HUDEP-2 (cell line): Measurements from ENCODE around the gene BTRC.

Experiments
- DNase-seq, 76 experiments: peaks; one replicate each; lab custom pipeline; 2025; ENCODE audit not compliant: unreplicated experiment in 76 of 76; lab: John Stamatoyannopoulos, UW

BTRC gene

DNA sequence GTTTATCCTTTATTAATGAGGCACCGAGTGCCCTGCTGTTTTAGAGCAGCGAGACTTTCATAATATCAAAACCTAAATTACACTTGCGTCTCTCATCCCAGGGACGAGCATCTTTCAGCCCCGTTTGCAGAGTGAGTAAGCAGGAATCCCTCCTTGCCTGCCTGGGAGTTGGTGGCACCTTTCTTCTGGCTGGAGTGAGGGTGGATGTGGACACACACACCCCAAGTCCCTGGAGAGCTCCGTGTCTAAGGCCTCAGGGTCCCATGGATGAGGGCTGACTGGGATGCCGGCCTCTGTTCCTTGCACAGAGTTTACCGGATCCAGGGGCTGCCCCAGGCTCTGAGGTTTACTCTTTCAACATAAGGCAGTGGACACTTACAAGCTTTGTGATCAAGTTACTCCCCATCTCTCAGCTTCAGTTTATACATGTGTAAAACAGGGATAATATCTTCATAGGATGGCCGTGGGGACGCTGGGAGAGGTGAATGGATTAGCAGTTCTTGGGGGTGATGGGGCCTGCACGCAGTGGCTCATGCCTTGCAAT lies 209.6 kb downstream of the BTRC start:
- DNase-seq: no peak

DNA sequence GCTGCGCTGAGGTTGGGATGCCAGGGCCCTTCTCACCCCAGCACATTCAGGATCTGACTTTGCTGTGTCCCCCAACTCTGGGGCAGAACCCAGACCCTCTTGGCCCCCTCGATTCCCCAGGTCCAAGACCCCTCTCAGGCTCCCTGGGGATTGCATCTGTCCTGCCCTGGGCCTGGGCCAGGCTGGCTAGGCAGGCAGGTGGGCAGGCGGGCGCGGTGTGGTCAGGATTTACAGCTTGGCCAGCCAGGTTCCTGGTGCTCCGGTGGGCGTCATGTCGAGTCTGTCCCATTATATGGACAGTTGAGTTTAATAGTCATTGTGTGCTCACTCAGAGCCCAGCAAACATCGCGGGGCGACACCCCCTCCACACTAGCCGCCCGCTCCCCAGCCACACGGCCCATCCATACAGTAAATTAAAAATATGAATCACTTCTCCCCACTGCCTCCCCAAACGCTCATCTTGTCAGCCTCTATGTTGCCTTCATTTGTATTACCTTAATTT lies 210.6 kb downstream of the BTRC start:
- DNase-seq: no peak

DNA sequence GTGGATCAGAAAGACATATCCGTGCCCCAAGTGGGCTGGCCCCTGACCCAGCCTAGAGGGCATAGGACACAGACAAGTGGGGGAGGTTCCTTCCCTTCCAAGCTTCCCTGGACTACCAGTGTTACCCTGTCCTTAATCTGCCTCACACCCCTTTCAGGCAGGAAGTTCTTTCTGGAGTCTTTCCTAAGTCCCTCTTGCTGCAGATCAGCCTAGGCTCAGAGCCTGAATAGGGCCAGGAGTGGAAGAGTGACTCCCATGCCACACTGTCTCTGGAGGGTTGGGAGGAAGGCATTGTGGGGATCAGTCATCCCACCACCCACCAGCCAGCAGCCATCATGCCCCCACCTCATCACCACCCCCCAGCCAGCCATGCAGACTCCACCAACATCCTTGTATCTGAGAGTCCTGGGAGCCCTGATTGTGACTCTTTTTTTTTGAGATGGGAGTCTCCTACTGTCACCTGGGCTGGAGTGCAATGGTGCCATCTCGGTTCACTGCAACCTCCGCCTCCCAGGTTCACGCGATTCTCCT lies 211.5 kb downstream of the BTRC start:
- DNase-seq: no peak

DNA sequence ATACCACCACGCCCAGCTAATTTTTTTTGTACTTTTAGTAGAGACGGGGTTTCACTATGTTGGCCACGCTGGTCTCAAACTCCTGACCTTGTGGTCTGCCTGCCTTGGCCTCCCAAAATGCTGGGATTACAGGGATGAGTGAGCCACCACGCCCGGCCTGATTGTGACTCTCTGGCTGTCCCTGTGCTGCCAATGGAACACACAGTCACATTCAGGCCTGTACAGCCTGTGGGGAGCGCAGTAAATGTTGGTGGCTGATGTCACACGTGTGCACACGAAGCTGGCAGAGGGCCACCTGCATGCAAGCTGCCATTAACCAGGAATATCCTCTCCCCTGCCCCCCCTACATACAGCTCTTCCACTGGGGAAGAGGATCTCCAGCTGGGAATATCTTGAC lies 212.0 kb downstream of the BTRC start:
- DNase-seq: no peak

DNA sequence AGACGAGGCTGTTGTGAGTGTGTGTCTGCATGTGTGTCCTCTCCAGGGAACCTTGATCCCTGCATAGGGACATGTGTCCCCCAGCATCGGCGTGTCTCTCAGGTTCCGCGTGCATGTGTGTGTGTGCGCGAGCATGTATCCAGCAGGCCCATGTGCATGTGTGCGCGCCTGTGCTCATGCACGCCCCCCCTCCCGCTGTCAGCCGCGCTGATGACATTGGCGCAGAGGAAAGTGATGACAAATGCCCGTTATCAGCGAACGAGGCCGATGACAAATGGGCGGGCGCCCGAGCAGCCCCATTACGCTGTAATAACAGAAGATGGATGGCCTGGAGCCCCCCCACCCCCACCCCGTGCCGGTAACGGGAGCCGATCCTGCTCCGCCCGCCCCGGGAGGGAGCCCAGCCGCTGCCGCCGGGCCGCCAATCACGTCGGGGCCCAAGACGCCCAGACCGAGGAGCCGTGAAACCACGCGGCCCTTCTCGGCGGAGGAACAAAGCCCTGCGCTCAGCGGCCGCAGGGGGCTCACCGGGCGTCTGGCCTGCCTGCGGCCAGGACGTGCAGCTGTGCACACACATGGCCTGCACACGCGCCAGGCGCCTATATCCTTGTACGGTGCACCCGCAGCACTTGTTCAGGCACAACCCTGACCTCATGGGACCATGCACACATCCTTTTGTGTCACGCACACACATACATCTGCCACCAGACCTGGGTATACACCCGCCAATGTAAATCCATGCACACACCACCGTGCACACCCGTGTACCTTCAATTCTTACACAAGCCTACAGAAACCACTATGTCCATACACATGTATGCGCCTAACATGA lies 212.6 kb downstream of the BTRC start:
- peak in 4 of 76 experiments; percentile 9 to 33 (median 14) for DNase-seq

DNA sequence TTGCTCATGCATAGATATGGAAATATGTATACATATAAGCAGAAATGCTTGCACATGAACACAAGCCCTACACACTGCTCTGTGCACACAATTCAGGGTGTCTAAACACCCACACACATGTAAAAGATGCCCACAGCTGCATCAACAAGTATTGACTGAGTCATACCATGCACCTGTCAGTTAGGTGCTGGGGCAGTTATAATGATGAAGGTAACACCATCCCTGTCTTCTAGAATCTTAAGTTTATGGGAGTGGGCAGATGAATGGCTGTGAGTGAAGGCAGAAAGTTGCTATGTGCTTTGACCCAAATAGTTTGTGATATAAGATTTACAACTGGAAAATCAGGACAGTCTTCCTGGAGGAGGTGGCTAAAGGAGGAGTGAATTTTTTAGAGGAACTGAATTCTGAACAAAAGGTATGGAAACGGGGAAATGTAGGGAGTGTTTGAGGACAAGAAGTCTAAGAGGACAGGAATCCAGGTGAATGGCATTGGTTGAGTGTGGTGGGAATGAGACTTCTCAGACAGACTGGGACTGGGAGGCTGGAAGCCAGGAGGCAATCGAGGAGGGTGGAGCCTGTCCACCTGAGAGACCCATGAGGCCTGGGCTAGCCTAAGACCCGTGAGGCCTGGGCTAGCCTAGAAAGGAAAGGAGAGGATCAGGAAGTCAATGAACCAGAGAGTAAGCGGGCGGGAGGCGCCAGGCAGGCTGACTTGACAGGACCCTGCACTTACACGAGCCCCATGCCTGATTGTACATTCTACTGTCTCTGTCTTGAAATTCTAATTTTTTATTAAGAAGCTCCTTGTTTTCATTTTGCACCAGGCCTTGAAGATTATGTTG lies 213.4 kb downstream of the BTRC start:
- no peak for DNase-seq

DNA sequence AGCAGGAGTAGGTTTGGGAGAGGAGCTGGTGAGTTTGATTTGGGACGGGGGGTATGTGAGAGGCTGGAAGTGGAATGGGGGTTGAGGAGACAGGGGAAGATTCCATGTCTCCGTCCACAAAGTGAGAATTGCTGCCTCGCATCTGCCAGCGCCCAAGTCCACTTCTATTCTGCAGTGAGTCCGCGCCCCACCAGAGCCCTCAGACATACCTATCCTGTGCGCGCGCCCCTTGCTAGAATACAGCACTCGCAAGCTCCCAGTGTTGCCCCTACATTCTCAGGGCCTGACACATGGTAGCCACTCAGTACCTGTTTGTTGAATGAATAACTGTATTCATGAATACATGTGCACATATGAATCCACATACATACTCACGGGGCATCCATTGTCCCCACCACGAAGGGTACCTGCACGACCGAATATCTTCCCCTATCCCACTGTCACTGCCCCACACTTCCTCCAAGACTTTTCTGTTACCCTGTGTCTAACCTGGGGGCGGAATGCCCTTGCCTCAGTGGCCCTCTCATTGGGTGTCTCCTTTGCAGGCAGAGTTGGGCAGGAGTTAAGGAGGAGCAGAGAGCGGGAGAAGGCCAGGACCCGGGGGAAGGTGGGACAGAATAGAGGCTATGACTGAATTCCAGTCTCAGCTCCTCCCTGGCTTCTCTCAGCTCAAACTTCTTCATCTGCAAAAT lies 214.2 kb downstream of the BTRC start:
- DNase-seq: no peak

DNA sequence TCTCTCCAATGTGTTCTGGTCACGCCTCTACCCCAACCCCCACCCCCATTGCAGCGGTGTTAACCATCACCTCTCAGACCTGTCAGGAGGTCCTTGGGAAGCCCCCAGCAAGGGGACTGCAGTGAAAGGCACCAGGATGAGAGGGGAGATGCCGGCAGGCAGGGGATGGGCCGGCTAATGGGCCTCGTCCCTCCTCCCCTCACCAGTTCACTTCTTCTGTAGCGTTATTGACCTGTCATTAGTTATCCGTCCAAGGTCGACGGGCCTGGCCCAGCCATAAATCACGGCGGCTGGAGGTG lies 215.3 kb downstream of the BTRC start:
- no peak for DNase-seq

DNA sequence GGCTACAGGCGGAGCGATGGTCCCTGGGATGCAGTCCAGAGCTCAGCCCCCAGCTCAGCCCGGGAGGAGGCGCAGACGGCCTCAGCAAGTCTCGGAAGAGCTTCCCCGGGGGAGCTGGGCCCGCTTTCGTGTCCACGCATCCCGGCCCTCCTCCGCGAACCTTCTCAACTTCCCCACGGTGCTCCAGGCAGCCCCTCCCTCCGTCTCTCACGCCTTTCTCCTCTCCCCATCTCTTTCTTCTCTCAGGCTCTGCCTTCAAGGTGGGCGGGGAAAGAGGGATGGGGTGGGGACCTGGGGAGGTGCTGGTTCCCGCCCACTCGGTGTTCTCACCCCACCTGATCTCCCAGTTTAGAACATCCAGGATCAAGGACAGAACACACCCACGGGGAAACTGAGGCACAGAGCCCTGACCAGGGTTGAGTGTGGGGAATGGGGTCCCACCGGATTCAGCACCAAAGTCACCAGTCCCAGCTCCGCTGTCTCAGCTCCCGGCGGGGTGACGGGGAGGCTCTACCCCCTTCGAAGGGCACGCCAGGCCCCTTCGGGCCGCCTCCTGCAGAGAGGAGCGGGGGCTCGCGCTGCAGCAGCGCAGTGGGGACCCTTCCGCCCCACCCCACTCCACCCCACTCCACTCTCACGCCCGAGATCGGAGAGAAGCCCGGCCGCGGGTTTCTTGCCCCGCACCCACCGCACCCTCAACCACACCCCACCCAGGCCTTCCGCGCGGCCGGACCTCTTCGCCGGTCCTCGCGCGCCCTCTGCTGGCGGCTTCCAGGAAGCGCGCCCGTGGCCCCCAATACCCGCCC lies 215.9 kb downstream of the BTRC start:
- peak in 65 of 76 experiments; percentile 6 to 86 (median 62) for DNase-seq

DNA sequence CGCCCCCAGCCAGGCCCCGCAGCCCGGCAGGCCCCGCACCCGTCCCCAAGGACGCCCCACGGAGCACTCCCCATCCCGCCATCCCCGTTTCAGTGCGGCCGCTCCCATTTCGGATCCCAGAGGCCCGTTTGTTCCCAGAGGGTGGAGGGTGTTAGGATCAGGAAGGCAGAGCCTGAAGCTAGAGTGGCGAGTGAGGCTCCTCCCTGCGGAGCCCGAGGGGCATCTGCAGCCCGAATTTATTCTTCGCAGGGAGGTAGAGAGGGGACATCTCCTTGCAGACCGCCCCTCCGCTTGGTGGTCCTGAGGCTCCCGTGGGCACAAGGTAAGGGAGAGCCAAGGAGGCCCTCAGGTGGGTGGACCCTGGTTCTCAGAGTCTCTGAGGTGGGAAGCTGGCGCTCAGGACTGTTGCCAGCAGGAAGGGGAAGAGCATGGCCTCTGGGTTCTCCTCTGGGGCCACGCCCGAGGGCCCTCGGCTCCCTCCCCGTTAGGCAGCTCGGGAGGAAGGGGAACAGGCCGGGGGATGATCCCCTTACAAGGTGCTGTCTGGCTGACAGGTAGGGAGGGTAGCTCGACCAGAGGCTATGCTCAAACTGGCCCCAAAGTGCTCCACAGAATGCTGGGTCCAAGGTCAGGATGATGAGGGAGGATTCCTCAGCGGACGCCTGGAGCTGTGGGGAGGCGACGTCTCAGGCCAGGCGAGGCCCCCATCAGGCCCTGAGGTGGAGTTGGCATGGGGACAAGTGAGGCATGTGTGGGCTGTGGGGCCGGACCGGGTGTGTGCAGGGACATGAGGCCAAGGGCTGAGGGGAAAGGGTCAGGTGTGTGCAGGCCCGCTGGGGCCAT lies 216.7 kb downstream of the BTRC start:
- peak in 37 of 76 experiments; percentile 8 to 93 (median 43) for DNase-seq

DNA sequence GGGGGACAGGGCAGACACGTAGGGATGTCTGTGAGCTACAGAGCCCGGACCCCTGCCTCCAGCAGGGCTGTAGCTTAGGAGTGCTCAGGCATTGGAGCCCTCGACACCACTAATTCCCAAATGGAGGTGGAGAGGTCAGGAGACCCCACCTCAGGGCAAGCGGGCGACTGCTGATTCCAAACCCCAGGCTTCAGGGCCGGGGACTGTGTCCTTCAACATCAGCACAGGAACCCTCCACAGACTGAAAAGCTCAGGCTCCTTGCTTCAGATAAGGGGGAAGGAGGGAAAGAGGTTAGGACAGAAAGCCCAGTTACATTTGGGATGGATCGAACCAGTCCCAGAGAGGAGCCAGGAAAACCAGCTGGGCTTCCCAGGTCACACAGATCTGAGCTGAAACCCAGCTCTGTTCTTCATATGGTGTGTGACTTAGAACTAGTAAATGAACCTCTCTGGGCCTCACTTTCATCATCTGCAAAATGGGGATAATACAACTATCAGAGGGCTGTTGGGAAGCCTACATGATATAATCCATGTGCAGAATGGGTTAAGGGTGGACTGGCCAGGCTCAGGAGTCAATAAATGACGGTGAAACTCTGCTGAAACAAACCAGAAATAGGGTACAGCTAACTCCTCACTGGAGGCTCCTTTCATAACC lies 217.4 kb downstream of the BTRC start:
- no peak for DNase-seq

DNA sequence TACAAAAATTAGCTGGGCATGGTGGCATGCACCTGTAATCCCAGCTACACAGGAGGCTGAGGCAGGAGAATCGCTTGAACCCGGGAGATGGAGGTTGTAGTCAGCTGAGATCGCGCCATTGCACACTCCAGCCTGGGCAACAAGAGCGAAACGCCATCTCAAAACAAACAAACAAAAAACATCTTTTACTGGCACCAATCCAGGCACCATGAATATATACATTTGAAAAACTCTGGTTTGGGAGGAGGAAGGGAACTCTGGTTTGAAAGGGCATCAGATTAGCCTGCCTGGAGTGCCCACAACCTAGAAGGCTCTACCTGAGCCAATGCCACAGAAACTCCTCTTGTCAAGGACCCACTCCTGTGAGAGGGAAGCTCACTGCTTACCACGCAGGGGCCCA lies 218.2 kb downstream of the BTRC start:
- peak in 2 of 76 experiments; percentile 2 to 6 for DNase-seq

DNA sequence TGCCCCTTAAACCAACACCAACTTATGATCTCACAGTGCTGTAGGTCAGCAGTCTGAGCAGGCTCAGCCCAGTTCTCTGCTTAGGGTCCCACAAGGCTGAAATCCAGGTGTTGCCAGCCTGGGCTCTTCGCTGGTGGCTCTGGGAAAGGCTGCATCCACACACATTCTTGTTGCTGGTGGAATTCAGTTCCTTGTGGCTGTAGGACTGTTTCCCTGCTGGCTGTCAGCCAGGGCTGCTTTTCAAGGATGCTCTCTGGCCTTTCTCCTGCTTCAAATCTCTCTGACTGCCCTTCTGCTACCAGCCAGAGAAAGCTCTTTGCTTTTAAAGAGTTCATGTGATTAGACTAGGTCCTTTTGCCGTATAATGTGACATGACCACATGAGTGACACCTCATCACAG lies 218.8 kb downstream of the BTRC start:
- no peak for DNase-seq

DNA sequence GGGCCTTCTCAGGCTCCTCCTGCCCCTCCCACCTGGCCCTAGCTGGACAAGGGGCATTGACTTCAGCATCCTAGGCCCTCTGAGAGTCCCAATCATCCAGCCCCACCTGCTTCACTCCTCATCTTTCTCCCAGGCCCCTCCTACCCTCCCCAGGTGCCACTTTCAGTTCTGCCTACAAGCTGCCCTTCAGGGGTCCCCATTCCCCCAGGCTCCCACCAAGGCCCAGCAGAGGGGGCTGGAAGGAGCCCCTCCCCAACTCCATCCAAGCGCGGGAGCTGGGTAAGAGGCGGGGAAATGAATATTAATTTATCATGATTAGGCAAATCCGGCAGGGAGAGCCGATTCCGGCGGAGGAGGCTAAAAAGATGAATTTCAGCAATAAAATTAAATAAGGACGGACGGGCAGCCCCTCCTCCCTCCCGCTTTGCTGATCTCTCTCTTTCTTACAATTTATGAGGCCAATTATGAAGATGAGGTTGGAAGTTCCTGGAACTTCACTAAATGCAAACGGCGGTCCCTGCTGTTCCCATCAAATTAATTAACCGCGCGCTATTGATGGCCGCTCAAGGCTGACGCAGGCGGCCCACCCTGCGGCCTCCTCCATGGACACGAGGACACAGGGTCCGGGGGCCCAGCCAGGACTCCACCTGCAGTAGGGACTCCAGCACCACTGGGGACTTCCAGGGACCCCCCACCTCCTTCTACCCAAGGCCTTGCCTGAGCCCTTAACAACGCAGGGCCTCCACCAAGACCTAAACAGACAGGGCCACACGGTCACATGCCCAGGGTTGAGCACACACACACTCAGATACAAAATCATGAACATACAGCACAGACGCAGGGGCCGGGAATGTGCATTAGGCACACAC lies 220.2 kb downstream of the BTRC start:
- no peak for DNase-seq

DNA sequence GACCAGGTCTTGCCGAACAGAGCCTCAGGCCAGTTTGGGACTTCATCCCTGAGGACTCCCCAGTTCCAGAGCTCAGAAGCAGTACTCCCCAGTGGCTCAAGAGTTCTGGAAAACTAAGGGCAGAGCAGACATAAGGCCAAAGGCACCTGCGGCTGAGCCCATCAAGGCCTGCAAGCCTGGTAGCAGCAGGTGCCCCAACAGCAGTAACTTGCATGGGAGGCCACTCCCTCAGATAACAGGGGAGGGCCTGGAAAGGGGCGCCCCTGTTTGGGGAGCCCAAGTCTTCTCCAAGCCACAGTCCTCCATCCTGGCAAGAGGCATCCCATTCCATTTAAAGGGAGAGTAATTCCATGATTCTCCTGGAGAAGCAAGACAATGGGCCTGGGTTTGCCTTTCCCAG lies 221.1 kb downstream of the BTRC start:
- no peak for DNase-seq

DNA sequence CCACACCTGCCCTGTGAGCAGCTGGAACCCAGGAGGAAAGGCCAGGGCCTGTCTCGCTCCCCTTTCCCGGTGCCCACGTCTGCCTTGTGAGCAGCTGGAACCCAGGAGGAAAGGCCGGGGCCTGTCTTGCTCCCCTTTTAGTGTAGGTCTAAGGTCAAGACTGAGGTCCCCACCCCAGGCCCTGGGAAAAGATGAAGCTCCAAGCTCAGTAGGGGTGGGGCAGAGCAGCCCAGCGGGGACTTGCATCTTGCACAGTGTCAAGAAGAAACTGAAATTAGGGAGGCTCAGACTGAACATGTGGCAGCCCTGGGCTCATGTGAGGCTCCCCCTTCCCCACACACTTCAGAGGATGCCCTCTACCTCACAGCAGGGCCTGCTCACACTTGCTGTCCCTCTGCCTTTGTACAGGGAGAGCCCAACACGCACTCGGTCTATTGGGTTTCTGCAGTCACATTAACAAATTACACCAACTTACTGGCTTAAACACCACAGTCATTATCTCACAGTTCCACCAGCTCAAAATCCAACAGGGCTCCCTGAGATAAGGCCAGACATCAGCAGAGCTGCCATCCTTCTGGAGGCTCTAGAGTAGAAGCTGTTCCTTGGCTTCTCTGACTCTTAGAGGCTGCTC lies 221.7 kb downstream of the BTRC start:
- peak in 74 of 76 experiments; percentile 29 to 94 (median 76) for DNase-seq
